GM19238 (cell line): Measurements from ENCODE around the gene FIBCD1.

ENCODE experiments used
- DNase-seq: peaks from one replicate; pipeline ENCODE4 v3.0.0; 2011; ENCODE audit warnings: low spot score; ENCODE audit not compliant: insufficient read length

The FIBCD1 gene

DNA sequence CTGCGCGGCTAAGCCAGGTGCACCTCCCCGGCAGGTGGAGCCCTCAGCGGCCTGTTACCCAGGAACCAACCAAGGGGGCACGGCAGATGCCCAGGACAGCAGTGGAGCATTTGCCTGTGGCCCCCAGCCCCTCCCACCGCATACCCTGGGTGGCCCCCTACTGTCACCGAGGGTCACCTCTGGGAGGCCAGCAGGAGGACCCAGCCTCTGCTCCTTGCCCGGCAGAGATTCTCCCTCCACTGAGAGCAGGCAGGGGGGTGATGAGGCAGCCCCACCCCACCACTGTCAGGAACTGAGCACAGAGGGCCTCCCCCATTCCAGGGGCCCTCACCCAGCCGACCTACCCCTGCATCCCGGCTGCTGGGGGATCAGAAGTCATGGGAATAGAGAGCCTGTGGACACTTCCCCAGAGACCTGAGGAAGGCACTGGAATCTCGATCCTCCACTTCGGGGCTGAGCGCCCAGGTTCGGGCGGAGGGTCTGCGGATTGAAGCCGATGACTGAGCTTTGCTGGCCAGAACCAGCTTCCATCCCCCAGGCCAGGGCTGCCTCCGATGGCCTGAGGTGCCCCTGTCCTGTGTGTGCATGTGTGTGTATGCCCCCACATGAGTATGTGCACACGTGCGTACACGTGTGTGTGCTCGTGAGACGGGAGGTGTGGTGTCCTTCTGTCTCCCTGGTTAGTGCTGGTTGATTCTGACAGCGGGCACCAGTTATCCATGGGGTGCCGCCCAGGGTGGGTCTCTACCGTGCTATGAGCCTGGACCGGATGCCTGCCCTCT is 42.6 kb downstream of the FIBCD1 start, which contains the start of gene QRFP:
TSS of gene QRFP (minus strand) at position 580 of the 782 bp plus-strand sequence. CDS start 2,974 bp downstream, outside the sequence.
- DNase-seq, result no peak

DNA sequence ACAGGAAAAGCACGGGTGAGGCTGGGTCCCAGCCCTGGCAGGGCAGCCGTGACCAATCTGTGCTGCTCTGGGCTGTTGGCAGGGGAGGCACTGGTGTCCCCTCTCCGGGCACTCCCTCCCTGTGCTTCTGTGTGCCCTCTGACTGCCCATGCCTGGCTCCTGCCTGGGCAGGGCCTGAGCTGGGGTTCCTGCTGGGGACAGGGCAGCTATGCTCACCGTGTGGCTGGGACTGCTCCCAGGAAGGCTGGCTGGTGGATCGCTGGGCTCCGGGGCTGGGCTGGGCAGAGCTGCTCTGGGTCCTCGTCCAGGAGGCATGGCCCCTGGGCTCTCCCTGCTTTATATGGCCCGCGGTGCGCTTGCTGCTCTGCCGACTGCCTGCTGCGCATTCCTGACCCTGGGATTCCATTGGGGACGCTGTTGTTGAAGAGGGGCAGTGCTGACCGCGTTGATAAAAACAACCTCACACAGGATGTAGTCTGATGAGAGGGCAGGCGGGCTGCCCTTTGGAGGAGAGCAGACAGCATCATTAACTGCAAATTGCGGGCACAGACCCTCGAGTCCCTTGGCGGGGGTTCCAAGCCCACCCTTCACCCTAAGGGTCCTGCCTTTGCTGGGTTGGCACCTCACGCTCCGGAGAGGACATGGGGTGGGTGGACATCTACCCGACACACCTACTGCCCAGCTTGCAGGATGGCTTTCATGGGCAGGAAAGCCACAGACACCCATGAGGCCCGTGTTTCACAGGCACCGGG is 43.4 kb downstream of the FIBCD1 start:
- DNase-seq, result no peak

DNA sequence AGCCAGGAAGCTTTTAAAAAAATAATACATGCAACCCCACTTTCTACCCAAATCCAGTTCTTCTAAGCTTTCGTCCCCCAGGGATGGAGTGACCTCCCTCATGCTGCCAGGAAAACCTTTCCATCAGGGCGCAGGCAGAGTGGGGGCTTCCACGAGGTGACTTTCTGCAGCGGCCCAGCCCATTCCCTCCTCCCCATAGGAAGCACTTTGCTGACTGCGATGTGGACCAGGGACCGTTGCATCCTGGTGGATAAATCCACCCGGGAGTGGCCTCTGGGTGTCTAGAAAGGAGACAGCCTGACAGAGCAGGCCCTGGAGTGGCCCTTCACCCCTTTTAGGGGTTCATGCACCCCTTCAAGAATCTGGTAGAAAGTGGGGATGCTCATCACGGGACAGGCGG is 44.0 kb downstream of the FIBCD1 start:
- DNase-seq, result no peak

DNA sequence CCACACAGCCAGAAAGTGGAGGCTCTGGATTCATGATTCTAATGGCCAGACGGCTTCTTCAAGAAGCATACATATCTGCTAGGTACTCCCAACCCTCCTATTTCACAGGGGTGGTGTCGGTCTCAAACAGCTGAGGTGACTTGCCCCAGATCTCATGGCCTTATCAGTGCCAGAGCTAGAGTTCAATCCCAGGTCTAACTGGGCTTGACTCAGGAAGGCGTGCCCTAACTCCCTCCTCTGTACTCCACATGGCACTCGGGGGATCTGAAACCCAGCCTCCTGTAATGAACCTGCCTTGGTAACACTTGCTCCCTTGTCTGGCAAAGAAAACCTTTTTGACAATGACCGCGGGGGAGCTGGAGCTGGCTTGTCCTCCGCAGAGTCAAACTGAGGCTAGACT is 44.5 kb downstream of the FIBCD1 start:
- DNase-seq, result no peak

DNA sequence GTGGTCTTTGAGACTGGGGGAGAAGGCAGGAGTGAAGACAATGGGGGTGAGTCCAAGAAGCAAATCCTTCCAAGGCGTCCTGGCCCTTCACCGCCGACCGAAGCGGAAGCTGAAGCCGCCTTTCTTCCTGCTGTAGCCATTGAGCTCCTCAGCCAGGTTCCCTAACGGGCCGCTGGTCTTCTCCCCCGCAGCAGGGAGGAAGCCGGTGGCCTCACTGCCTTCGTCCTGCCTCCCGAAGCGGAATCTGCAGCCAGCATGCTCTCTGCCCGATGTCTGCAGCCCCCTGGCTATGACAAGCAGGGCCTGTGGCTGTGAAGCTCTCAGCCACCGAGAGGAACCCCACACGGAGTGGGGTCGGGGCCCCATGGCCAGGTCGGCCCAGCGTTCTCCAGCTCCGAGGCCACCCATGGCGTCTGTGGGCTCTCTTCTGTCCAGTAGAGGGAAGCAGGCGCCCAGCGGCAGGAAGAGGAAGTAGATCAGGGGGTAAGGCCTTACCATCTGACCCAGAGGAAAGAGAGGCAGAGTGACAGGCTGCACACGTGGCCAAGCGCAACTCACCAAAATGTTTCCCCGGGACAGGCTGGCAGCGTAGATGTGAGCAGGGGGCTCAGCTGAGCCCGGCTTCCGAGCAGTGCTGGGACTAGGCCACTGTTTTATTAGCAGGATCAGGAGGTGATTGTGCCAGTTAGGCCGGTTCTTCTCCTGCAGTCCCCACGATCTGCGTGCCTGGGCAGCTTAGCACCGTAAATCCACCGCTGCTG is 45.5 kb downstream of the FIBCD1 start:
- DNase-seq, result no peak

DNA sequence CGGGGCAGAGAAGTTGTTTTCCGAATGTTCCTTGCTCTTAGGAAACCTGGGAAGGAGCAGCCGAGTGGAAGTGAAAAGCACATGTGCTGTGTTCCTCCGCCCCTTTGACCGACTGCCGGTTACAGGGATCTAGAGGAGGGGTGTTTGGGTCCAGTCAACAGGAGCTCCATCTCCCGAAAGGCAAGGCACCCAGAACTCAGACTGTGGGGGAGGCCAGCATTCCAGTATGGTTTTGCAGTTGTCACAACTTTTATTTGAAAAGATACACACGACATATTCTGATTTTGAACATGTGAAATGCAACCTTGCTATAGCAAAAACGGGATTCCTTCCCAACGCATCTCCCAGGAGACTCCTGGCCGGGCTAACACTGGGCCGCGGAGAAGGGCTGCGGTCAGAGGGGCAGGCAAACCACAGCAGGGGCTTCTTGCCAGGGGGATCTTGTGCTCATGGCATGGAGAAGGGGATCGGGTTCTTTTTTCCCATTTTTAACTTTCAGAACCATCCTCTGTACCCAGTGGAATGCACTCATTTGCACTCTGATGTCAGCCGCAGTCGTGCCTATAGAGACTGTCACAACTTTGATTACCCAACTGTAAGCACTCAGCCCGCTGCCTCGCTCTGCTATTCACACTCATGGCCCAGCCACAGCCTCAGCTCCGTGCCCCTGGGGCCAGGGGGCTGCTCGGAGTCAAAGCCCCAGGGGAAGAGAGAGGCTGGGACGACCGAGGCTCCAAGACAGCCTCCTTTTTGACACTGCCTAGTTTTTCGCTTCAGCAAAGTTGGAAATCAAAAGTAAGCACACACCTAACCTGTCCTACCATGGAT is 46.4 kb downstream of the FIBCD1 start:
- DNase-seq, result no peak

DNA sequence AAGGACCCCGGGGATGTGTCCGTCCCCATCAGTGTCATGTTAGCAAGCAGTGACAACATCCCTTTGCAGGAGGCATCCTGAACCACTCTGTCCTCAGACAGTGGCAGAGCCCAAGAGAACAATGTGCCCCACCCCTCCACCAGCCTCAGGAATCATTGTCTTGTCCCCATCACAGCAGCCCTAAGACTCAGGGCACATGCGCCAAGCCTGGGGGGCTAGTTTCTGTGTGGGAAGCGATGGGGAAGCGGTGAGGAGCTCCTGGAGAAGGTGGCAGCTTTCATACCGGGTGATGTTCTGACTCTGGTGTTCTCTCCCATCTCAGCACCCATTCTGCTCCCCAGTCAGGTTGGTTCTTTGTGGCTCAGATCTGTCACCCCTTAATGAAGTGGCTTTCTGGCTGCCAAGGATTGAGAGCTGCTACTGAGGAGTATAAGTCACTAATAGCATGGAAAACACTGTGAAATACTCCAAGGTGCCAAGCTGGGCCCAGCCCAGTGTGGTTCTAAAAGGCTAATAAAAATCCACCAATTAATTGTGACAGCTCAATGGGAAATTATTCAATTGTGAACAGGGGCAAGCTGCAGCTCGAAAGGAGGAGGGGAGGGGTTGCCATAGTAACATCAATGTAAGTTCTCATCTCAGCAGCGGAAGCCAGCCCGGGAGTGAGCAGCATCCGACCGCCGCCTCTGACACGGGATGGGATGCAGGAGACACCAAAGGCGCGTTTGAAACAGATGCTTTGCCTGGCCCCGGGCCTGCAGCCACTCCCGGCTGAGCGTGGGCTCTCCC is 47.2 kb downstream of the FIBCD1 start:
- no peak for DNase-seq

DNA sequence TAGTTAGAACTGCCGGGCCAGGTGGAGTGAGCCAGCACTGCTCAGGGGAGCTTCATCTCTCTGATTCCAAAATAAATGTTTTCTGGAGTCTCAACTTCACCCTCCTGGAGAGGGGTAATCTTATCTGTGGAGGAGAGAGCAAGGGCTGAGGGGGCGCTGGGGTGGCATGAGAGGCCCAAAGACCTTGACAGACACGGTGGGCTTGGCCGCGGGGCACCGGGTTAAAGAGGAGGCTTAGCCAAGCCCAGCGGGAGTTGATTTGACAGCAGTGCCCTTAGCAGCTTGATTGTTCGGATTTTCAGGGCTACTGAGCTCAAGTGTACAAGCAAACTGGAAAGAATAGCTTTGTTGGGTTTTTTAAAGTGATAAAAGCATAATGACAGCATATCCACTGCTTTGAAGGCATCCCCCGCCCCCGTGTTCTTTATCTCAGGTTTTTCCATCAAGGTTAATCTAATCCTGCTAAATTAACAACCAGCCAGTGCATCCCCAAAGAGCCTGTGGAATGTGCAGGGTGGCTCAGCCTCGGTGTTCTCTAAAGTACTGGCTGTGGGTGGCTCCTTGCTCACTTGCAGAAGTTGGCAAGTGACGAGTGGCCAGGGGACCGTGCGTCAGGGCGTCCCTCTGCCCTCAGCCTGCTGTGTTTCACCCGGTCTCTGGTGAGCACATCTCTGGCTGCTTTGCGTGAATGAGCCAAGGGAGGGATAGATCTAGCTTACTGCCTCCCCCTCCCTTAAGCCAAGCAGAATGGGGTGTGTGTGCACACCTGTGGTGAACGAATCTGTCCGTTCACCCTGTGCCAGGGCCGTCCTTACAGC is 48.0 kb downstream of the FIBCD1 start:
- DNase-seq, result no peak

DNA sequence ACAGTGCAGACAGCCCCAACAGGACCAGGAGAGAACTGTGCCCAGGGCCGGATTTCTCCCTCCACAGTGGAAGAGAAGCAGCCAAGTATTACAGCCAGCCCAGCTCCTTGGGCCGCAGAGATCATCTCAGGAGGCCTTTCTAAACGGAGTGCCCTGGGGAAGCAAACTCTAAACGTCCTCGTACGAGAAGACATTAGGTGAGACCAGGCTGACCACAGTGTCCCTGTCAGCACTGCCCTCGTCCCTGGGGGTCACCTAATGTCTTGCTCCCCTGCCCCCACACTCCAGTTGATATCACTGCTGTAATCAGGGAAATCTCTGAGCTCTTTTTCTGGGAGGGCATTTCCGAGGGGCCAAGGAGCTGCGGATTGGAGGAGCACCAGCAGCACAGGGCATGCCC is 48.9 kb downstream of the FIBCD1 start:
- DNase-seq, result no peak

DNA sequence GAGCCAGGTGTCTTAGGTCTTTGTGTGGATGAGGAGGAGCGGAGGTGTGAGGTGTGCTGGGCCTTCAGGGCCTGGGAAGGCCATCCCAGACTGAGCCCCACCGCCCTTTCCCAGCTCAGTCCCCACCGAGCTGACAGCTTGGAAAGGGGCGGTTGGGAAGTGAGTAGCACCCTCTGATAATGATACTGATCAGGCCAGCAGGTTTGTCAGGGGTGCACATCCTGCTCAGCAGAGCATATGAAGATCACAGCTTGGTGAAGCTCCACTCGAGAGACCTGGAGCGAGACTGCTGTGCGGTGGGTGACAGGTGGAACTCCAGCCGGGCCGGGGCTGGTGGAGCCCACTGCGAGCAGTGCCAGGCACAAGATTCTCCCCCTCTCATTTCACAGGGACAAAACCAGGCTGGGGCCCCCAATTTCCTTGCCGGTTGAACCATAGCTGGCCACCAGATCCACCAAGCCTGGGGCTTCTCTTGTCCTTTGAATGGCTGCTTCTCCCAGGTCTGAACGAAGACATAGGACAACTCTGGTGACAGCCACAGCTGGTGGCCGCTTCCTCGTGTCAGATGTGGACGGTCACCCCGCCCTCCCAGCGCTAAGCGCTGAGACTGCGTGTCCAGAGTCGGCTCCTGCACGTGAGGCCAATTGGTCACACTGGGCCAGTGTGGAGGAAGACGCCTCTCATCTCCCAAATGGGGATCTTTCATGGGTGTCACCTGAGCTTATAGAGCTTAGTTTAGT is 50.7 kb downstream of the FIBCD1 start:
- no peak for DNase-seq

DNA sequence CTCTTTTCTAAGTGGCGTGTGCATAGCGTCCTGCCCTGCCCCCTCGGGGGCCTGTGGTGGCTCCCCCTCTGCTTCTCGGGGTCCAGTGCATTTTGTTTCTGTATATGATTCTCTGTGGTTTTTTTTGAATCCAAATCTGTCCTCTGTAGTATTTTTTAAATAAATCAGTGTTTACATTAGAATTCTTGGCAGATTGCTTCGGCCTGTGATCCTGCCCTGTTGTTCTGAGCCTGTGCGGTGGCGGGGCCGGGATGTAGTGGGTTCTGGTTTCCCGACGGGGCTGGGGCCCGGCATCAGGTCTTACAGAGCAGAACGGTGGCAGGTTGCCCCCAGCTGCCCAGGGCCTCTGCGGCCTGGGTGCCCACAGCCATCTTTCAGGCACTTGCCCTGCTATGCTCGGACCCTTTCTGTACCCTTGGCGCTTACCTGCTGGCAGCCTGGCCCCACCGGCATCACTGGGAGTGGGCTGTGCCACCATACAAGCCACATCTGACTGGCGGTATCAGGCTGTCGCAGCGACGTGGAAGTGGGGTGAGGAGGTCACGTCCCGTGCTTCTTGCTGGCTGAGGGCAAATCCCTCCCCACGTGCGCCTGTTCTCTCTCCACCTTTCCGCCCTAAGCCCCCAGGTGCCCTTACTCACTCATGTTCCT is 51.4 kb downstream of the FIBCD1 start:
- no peak for DNase-seq

DNA sequence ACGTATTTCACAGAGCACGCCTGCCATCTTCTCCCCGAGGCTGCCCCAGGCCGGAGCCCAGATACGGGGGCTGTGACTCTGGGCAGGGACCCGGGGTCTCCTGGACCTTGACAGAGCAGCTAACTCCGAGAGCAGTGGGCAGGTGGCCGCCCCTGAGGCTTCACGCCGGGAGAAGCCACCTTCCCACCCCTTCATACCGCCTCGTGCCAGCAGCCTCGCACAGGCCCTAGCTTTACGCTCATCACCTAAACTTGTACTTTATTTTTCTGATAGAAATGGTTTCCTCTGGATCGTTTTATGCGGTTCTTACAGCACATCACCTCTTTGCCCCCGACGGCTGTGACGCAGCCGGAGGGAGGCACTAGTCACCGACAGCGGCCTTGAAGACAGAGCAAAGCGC is 52.1 kb downstream of the FIBCD1 start:
- DNase-seq, result no peak

DNA sequence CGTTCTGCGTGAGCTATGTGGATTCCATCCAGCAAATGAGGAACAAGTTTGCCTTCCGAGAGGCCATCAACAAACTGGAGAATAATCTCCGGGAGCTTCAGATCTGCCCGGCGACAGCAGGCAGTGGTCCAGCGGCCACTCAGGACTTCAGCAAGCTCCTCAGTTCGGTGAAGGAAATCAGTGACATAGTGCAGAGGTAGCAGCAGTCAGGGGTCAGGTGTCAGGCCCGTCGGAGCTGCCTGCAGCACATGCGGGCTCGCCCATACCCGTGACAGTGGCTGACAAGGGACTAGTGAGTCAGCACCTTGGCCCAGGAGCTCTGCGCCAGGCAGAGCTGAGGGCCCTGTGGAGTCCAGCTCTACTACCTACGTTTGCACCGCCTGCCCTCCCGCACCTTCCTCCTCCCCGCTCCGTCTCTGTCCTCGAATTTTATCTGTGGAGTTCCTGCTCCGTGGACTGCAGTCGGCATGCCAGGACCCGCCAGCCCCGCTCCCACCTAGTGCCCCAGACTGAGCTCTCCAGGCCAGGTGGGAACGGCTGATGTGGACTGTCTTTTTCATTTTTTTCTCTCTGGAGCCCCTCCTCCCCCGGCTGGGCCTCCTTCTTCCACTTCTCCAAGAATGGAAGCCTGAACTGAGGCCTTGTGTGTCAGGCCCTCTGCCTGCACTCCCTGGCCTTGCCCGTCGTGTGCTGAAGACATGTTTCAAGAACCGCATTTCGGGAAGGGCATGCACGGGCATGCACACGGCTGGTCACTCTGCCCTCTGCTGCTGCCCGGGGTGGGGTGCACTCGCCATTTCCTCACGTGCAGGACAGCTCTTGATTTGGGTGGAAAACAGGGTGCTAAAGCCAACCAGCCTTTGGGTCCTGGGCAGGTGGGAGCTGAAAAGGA is 53.3 kb downstream of the FIBCD1 start:
- DNase-seq, result no peak

DNA sequence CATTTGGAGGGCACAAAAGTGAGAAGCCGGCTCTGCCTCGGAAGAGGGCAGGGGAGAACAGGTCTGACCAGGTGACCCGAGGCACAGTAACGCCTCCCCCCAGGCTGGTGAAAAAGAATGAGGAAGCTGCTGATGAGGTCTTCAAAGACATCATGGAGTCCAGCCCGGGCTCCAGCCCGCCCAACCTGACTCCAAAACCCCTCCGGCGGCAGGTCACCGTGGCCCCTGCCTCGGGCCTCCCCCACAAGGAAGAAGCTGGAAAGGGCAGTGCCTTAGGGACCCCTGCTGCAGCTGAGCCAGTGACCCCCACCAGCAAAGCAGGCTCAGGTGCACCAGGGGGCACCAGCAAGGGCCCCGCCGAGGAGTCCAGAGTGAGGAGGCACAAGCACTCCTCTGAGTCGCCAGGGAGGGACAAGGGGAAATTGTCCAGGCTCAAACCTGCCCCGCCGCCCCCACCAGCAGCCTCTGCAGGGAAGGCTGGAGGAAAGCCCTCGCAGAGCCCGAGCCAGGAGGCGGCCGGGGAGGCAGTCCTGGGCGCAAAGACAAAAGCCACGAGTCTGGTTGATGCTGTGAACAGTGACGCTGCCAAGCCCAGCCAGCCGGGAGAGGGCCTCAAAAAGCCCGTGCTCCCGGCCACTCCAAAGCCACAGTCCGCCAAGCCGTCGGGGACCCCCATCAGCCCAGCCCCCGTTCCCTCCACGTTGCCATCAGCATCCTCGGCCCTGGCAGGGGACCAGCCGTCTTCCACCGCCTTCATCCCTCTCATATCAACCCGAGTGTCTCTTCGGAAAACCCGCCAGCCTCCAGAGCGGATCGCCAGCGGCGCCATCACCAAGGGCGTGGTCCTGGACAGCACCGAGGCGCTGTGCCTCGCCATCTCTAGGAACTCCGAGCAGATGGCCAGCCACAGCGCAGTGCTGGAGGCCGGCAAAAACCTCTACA is 54.2 kb downstream of the FIBCD1 start:
- DNase-seq, result no peak

DNA sequence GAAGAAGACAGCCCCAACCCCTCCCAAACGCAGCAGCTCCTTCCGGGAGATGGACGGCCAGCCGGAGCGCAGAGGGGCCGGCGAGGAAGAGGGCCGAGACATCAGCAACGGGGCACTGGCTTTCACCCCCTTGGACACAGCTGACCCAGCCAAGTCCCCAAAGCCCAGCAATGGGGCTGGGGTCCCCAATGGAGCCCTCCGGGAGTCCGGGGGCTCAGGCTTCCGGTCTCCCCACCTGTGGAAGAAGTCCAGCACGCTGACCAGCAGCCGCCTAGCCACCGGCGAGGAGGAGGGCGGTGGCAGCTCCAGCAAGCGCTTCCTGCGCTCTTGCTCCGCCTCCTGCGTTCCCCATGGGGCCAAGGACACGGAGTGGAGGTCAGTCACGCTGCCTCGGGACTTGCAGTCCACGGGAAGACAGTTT is 54.9 kb downstream of the FIBCD1 start:
- DNase-seq, result no peak

DNA sequence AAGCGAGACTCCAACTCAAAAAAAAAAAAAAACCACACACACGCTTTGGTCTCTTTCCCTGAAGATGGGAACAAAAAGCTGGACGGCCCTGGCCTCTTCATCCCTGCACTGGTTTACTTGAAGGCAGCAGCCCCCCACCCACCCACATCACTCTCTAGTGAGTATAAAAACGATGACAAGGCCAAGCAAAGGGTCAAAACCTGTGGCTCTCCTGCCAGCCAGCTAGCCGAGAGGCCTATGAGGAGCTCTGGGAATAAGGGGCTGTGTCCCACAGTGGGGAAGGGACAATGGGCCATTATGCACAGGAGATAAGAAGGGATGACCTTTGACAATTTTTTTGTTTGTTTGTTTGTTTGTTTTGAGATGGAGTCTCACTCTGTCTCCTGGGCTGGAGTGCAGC is 55.6 kb downstream of the FIBCD1 start:
- DNase-seq, result no peak
